Effector memory CD4-positive, alpha-beta T cell (primary cell): ENCODE measurements around the gene BFSP1.

Experiments used
- DNase-seq, 3 donors: peaks; one replicate each; pipeline ENCODE4 v3.0.0-alpha.2; 2020
- H3K27ac ChIP-seq: 2 replicates; pipeline ENCODE4 v1.7.0; 2013; ENCODE audit warnings: mild to moderate bottlenecking, low read length, moderate library complexity; ENCODE audit not compliant: insufficient read depth, poor library complexity, severe bottlenecking
- H3K27me3 ChIP-seq: replicated peaks from 2 replicates; pipeline ENCODE4 v1.7.0; 2013; ENCODE audit warnings: mild to moderate bottlenecking, low read length; ENCODE audit not compliant: insufficient read depth, control insufficient read depth, poor library complexity, severe bottlenecking
- H3K36me3 ChIP-seq: 2 replicates; pipeline ENCODE4 v1.7.0; 2013; ENCODE audit warnings: mild to moderate bottlenecking, low read length, moderate library complexity; ENCODE audit not compliant: control insufficient read depth, insufficient read depth
- H3K4me1 ChIP-seq: 2 replicates; pipeline ENCODE4 v1.7.0; 2013; ENCODE audit warnings: low read length, mild to moderate bottlenecking; ENCODE audit not compliant: control insufficient read depth, insufficient read depth, poor library complexity, severe bottlenecking
- H3K4me3 ChIP-seq: 2 replicates; pipeline ENCODE4 v1.7.0; 2013; ENCODE audit warnings: low read length, low read depth, mild to moderate bottlenecking; ENCODE audit not compliant: insufficient read depth, poor library complexity, severe bottlenecking
- H3K9me3 ChIP-seq: 2 replicates; pipeline ENCODE4 v1.7.0; 2013; ENCODE audit warnings: mild to moderate bottlenecking, low read length, moderate library complexity; ENCODE audit not compliant: control insufficient read depth

Gene BFSP1

GRCh38 chr20:17538517-17539170 is 7.5 kb upstream of the BFSP1 start:
- Histone ChIP-seq H3K36me3 (no peaks in the 10 kb centered on the region), H3K27me3 (no peaks in the 10 kb centered on the region), H3K4me1 (no peaks in the 10 kb centered on the region), H3K27ac (no peak overlapping the region), H3K9me3 (no peaks in the 10 kb centered on the region), H3K4me3 (no peak overlapping the region)
- DNase-seq: no peak

GRCh38 chr20:17537959-17538358 is 6.8 kb upstream of the BFSP1 start:
- H3K4me1 ChIP-seq: peaks cover 3% of the 10 kb centered on the region
- H3K27ac ChIP-seq: no peak overlapping the region
- no peak overlapping the region for H3K4me3 ChIP-seq
- H3K27me3 ChIP-seq: no peaks in the 10 kb centered on the region
- DNase-seq: no peak
- no peaks in the 10 kb centered on the region for H3K9me3 ChIP-seq
- H3K36me3 ChIP-seq: no peaks in the 10 kb centered on the region

GRCh38 chr20:17536944-17537444 is 5.8 kb upstream of the BFSP1 start:
- H3K4me1 ChIP-seq: peaks cover 3% of the 10 kb centered on the region
- H3K27ac ChIP-seq: no peak overlapping the region
- no peaks in the 10 kb centered on the region for H3K27me3 ChIP-seq
- no peaks in the 10 kb centered on the region for H3K9me3 ChIP-seq
- no peaks in the 10 kb centered on the region for H3K36me3 ChIP-seq
- DNase-seq: peak; percentile 28 to 50 (median 36)
- H3K4me3 ChIP-seq: no peak overlapping the region

GRCh38 chr20:17534077-17534476 is 2.9 kb upstream of the BFSP1 start:
- Histone ChIP-seq H3K36me3 (no peaks in the 10 kb centered on the region), H3K4me1 (peaks cover 11% of the 10 kb centered on the region), H3K4me3 (no peak overlapping the region), H3K27ac (no peak overlapping the region), H3K9me3 (no peaks in the 10 kb centered on the region), H3K27me3 (peaks cover 7% of the 10 kb centered on the region)
- DNase-seq: no peak

GRCh38 chr20:17533396-17533795 is 2.2 kb upstream of the BFSP1 start:
- Histone ChIP-seq H3K36me3 (no peaks in the 10 kb centered on the region), H3K27ac (no peak overlapping the region), H3K4me1 (peaks cover 11% of the 10 kb centered on the region), H3K4me3 (no peak overlapping the region), H3K27me3 (peaks cover 7% of the 10 kb centered on the region), H3K9me3 (no peaks in the 10 kb centered on the region)
- DNase-seq: no peak

- DNase-seq: no peak
- Histone ChIP-seq H3K36me3 (no peaks in the 10 kb centered on the region), H3K4me3 (peak overlapping the region; percentile 62), H3K27ac (peak overlapping the region; percentile 27), H3K4me1 (peaks cover 11% of the 10 kb centered on the region), H3K9me3 (no peaks in the 10 kb centered on the region), H3K27me3 (peaks cover 7% of the 10 kb centered on the region)
Observed at GRCh38 chr20:17531665-17532025, 466 bp upstream of the BFSP1 start.

- peaks cover 7% of the 10 kb centered on the region for H3K27me3 ChIP-seq
- H3K36me3 ChIP-seq: no peaks in the 10 kb centered on the region
- H3K9me3 ChIP-seq: no peaks in the 10 kb centered on the region
- no peak overlapping the region for H3K27ac ChIP-seq
- H3K4me1 ChIP-seq: peaks cover 11% of the 10 kb centered on the region
- no peak overlapping the region for H3K4me3 ChIP-seq
- DNase-seq: no peak
Observed at GRCh38 chr20:17530153-17530552, 1.0 kb downstream of the BFSP1 start.

GRCh38 chr20:17529586-17529985 is 1.6 kb downstream of the BFSP1 start:
- no peak overlapping the region for H3K27ac ChIP-seq
- H3K4me1 ChIP-seq: peaks cover 11% of the 10 kb centered on the region
- H3K27me3 ChIP-seq: peaks cover 7% of the 10 kb centered on the region
- DNase-seq: no peak
- no peaks in the 10 kb centered on the region for H3K36me3 ChIP-seq
- H3K4me3 ChIP-seq: no peak overlapping the region
- H3K9me3 ChIP-seq: no peaks in the 10 kb centered on the region

- H3K9me3 ChIP-seq: no peaks in the 10 kb centered on the region
- H3K4me1 ChIP-seq: no peaks in the 10 kb centered on the region
- no peaks in the 10 kb centered on the region for H3K27me3 ChIP-seq
- no peak overlapping the region for H3K4me3 ChIP-seq
- DNase-seq: no peak
- H3K36me3 ChIP-seq: no peaks in the 10 kb centered on the region
- H3K27ac ChIP-seq: no peak overlapping the region
Observed at GRCh38 chr20:17525650-17526049, 5.5 kb downstream of the BFSP1 start.

- Histone ChIP-seq H3K27me3 (no peaks in the 10 kb centered on the region), H3K27ac (no peak overlapping the region), H3K4me1 (no peaks in the 10 kb centered on the region), H3K4me3 (no peak overlapping the region), H3K36me3 (no peaks in the 10 kb centered on the region), H3K9me3 (no peaks in the 10 kb centered on the region)
- DNase-seq: no peak
Observed at GRCh38 chr20:17525132-17525531, 6.0 kb downstream of the BFSP1 start.
